GM12891 (cell line): ENCODE data around the gene HABP2.

ENCODE experiments used
- DNase-seq: peaks from one replicate; pipeline ENCODE4 v3.0.0; 2011; ENCODE audit warnings: low spot score; ENCODE audit not compliant: insufficient read length
- FAIRE-seq: peaks from 2 replicates; lab custom pipeline; 2011; peaks lifted over from hg19 to GRCh38; lab: Jason Lieb, UNC
- PAX5 ChIP-seq: IDR thresholded peaks from 2 replicates; pipeline ENCODE4 v1.6.1; 2011; ENCODE audit warnings: low read length, moderate library complexity, mild to moderate bottlenecking; ENCODE audit not compliant: insufficient read depth, severe bottlenecking
- POLR2A ChIP-seq: IDR thresholded peaks from 2 replicates; pipeline ENCODE4 v1.6.1; 2011; ENCODE audit warnings: low read depth, low read length, control low read depth
- POLR2AphosphoS5 ChIP-seq: IDR thresholded peaks from 2 replicates; pipeline ENCODE4 v1.6.1; 2011; ENCODE audit warnings: low read depth, low read length, control low read depth
- POU2F2 ChIP-seq: IDR thresholded peaks from 2 replicates; pipeline ENCODE4 v1.6.1; 2011; ENCODE audit warnings: low read depth, mild to moderate bottlenecking, control low read depth, low read length, moderate library complexity
- SPI1 ChIP-seq: IDR thresholded peaks from 2 replicates; pipeline ENCODE4 v1.6.1; 2011; ENCODE audit warnings: low read depth, low read length, control low read depth
- TAF1 ChIP-seq: IDR thresholded peaks from 2 replicates; pipeline ENCODE4 v1.6.1; 2011; ENCODE audit warnings: low read depth, low read length, control low read depth

Gene HABP2

GRCh38 chr10:113565364-113565763, 12.5 kb downstream of the HABP2 start:
- FAIRE-seq = no peak
- DNase-seq = no peak

GRCh38 chr10:113566888-113567287, 14.0 kb downstream of the HABP2 start:
- DNase-seq (no peak), FAIRE-seq (no peak)
- TF ChIP-seq SPI1 (no peak), PAX5 (no peak), POU2F2 (no peak), POLR2A (no peak), POLR2AphosphoS5 (no peak), TAF1 (no peak)

More at GRCh38 chr10:113565364-113565763, 12.5 kb downstream of the HABP2 start:
- TF ChIP-seq PAX5 = no peak
- no peak for TF ChIP-seq TAF1
- TF ChIP-seq POLR2A = no peak
- no peak for TF ChIP-seq POLR2AphosphoS5

GRCh38 chr10:113569576-113569975, 16.7 kb downstream of the HABP2 start:
- DNase-seq = no peak
- no peak for FAIRE-seq
- TF ChIP-seq SPI1 (no peak), POU2F2 (no peak), POLR2A (no peak), POLR2AphosphoS5 (no peak), PAX5 (no peak), TAF1 (no peak)

- DNase-seq (no peak), FAIRE-seq (no peak)
- TF ChIP-seq POLR2A = no peak
- no peak for TF ChIP-seq TAF1
- TF ChIP-seq PAX5 = no peak
- TF ChIP-seq POU2F2 = no peak
- no peak for TF ChIP-seq POLR2AphosphoS5
- no peak for TF ChIP-seq SPI1
These were observed 19.9 kb downstream of the HABP2 start for GRCh38 chr10:113572520-113573290.

- TF ChIP-seq POU2F2 = no peak
- TF ChIP-seq POLR2A = no peak
- TF ChIP-seq SPI1 = no peak
- TF ChIP-seq PAX5 = no peak
- no peak for TF ChIP-seq POLR2AphosphoS5
- no peak for TF ChIP-seq TAF1
- no peak for DNase-seq
- FAIRE-seq = no peak
These were observed 20.5 kb downstream of the HABP2 start for GRCh38 chr10:113573368-113573767.

- DNase-seq = no peak
- no peak for FAIRE-seq
- TF ChIP-seq POU2F2 (no peak), SPI1 (no peak), POLR2A (no peak), TAF1 (no peak), POLR2AphosphoS5 (no peak), PAX5 (no peak)
These were observed 24.0 kb downstream of the HABP2 start for GRCh38 chr10:113576852-113577251.

GRCh38 chr10:113578773-113579172, 25.9 kb downstream of the HABP2 start:
- no peak for DNase-seq
- no peak for FAIRE-seq
- TF ChIP-seq POLR2AphosphoS5 (no peak), TAF1 (no peak), POU2F2 (no peak), POLR2A (no peak), PAX5 (no peak), SPI1 (no peak)

- no peak for FAIRE-seq
- TF ChIP-seq POLR2AphosphoS5 (no peak), PAX5 (no peak), SPI1 (no peak), POU2F2 (no peak), TAF1 (no peak), POLR2A (no peak)
These were observed 28.2 kb downstream of the HABP2 start for GRCh38 chr10:113581092-113581491.

GRCh38 chr10:113583571-113583970, 30.7 kb downstream of the HABP2 start:
- TF ChIP-seq SPI1 (no peak), TAF1 (no peak), POLR2A (no peak), PAX5 (no peak), POLR2AphosphoS5 (no peak), POU2F2 (no peak)
- FAIRE-seq (no peak), DNase-seq (no peak)

More at GRCh38 chr10:113581092-113581491, 28.2 kb downstream of the HABP2 start:
- DNase-seq = no peak

GRCh38 chr10:113585949-113586348, 33.1 kb downstream of the HABP2 start:
- FAIRE-seq (no peak), DNase-seq (no peak)
- TF ChIP-seq PAX5 = no peak
- TF ChIP-seq POU2F2 = no peak
- no peak for TF ChIP-seq POLR2AphosphoS5
- TF ChIP-seq SPI1 = no peak
- TF ChIP-seq TAF1 = no peak
- no peak for TF ChIP-seq POLR2A
